Right lobe of liver (tissue), 4 donors: ENCODE results near the gene PET117.

Experiments
- CTCF ChIP-seq, 4 donors: fragments of 200-600 bp in 3 of 4; fragments of 450-650 bp in 1 of 4; IDR thresholded peaks; one replicate each; pipeline versions ENCODE4 v1.5.1 to v1.8.0; 2016 to 2022; ENCODE audit warnings: antibody characterized with exemption in 4 of 4, mild to moderate bottlenecking in 2 of 4
- POLR2A ChIP-seq: fragments of 450-650 bp; IDR thresholded peaks from one replicate; pipeline ENCODE4 v1.6.1; 2017; ENCODE audit warnings: antibody characterized with exemption, mild to moderate bottlenecking
- donor health status: DM: no; HTN: no; CAD: no.
- donor health status: DM: no; HTN: no; CAD: no.
- donor health status: DM: no; HTN: yes; CAD: no.

GRCh38 chr20:18188434-18188833 lies 50.8 kb downstream of the PET117 start:
- no peak for TF ChIP-seq CTCF (IDR thresholded peaks at IDR 0.05)
- no peak for TF ChIP-seq POLR2A
